22Rv1 (cell line): ENCODE data around the gene NIPAL3.

ENCODE experiments used
- CTCF ChIP-seq: fragments of 450-650 bp; IDR thresholded peaks from 2 replicates; pipeline ENCODE4 v1.5.1; 2017; ENCODE audit warnings: mild to moderate bottlenecking
- ZFX ChIP-seq: fragments of 450-650 bp; IDR thresholded peaks from 2 replicates; pipeline ENCODE4 v1.6.1; 2017; ENCODE audit warnings: antibody characterized with exemption, borderline replicate concordance

- TF ChIP-seq CTCF (no peak), ZFX (no peak)
Measured at GRCh38 chr1:24435782-24436365, 20.3 kb downstream of the NIPAL3 start.
